GM12878 (cell line): Measurements from ENCODE around the gene OR2T34.

Source experiments
- ATF3 ChIP-seq: IDR thresholded peaks from 2 replicates; pipeline ENCODE4 v1.6.1; 2011; ENCODE audit warnings: low read depth, mild to moderate bottlenecking, low read length, moderate library complexity, borderline replicate concordance; ENCODE audit errors: extremely low read depth
- HDAC6 ChIP-seq: fragments of 200-600 bp; sonication (generic); IDR thresholded peaks from one replicate; pipeline ENCODE4 v1.8.0; 2017; ENCODE audit warnings: antibody characterized with exemption; ENCODE audit not compliant: unreplicated experiment
- ZNF274 ChIP-seq: IDR thresholded peaks from one replicate; pipeline ENCODE4 v1.8.0; 2011; ENCODE audit not compliant: insufficient read length, insufficient read depth
- ZZZ3 ChIP-seq: IDR thresholded peaks from 2 replicates; pipeline ENCODE4 v1.6.1; 2011; ENCODE audit warnings: low read depth; ENCODE audit not compliant: control insufficient read depth, insufficient read length
- TF ChIP-seq, protein P1 (sequence below), 3 experiments: IDR thresholded peaks in 2 of 3; conservative IDR thresholded peaks in 1 of 3; 2 replicates each; pipeline ENCODE4 v1.5.1; 2011; ENCODE audit warnings: low read depth in 3 of 3, low read length in 3 of 3, mild to moderate bottlenecking in 3 of 3, control low read depth in 2 of 3, moderate library complexity in 2 of 3, inconsistent platforms in 1 of 3, mixed read lengths in 1 of 3; ENCODE audit not compliant: control insufficient read depth in 2 of 3, insufficient read depth in 1 of 3; ENCODE audit errors: extremely low read depth in 1 of 3
- TF ChIP-seq, protein P2 (sequence below): IDR thresholded peaks from 2 replicates; pipeline ENCODE4 v1.6.1; 2011; ENCODE audit warnings: borderline replicate concordance, low read depth, mild to moderate bottlenecking, moderate library complexity, mixed read lengths, low read length; ENCODE audit not compliant: insufficient read depth; ENCODE audit errors: extremely low read length

- TF ChIP-seq, protein P1, sequence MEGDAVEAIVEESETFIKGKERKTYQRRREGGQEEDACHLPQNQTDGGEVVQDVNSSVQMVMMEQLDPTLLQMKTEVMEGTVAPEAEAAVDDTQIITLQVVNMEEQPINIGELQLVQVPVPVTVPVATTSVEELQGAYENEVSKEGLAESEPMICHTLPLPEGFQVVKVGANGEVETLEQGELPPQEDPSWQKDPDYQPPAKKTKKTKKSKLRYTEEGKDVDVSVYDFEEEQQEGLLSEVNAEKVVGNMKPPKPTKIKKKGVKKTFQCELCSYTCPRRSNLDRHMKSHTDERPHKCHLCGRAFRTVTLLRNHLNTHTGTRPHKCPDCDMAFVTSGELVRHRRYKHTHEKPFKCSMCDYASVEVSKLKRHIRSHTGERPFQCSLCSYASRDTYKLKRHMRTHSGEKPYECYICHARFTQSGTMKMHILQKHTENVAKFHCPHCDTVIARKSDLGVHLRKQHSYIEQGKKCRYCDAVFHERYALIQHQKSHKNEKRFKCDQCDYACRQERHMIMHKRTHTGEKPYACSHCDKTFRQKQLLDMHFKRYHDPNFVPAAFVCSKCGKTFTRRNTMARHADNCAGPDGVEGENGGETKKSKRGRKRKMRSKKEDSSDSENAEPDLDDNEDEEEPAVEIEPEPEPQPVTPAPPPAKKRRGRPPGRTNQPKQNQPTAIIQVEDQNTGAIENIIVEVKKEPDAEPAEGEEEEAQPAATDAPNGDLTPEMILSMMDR (IDR thresholded peaks at IDR 0.05 in 2 of 3, conservative IDR thresholded peaks at IDR 0.05 in 1 of 3; ENCODE audit: control insufficient read depth in 2 of 3, extremely low read depth in 1 of 3, insufficient read depth in 1 of 3, low read depth in 3 of 3, low read length in 3 of 3): no peak
- TF ChIP-seq ZNF274: no peak
- no peak for TF ChIP-seq ATF3
- TF ChIP-seq ZZZ3: no peak
- no peak for TF ChIP-seq HDAC6
- TF ChIP-seq, protein P2, sequence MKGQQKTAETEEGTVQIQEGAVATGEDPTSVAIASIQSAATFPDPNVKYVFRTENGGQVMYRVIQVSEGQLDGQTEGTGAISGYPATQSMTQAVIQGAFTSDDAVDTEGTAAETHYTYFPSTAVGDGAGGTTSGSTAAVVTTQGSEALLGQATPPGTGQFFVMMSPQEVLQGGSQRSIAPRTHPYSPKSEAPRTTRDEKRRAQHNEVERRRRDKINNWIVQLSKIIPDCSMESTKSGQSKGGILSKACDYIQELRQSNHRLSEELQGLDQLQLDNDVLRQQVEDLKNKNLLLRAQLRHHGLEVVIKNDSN: no peak
Measured at GRCh38 chr1:248621770-248622169, 47.2 kb upstream of the OR2T34 start.
